ENCODE results near the gene OTOA.
"Not testable (repeated sequence)": the region's sequence is repeated elsewhere in the genome, so short reads cannot be mapped to it uniquely, and the experiment has no call there.

DNA sequence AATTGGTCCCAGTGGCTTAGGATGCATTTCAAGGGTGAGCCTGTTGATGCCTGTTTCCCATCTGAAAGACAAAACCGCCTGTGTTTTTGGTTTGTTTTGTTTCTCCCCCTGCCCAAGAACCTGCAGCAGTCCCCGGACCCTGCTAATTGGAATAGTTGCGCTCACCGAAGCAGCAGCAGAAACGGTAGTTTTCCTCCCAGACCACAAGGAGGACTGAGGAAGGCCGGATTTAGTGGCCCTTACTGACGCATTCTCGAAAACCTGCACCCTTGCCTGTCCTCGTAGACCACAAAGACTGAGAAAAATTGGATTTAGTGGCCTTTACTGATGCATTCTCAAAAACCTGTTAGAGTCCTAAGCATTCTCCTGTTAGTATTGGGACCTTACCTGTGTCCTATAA is 28.1 kb upstream of the OTOA start:
- not testable (repeated sequence) for TF ChIP-seq EZH2 (IDR thresholded peaks at IDR 0.05; ENCODE audit: borderline replicate concordance, low read length)
- TF ChIP-seq, protein P1, sequence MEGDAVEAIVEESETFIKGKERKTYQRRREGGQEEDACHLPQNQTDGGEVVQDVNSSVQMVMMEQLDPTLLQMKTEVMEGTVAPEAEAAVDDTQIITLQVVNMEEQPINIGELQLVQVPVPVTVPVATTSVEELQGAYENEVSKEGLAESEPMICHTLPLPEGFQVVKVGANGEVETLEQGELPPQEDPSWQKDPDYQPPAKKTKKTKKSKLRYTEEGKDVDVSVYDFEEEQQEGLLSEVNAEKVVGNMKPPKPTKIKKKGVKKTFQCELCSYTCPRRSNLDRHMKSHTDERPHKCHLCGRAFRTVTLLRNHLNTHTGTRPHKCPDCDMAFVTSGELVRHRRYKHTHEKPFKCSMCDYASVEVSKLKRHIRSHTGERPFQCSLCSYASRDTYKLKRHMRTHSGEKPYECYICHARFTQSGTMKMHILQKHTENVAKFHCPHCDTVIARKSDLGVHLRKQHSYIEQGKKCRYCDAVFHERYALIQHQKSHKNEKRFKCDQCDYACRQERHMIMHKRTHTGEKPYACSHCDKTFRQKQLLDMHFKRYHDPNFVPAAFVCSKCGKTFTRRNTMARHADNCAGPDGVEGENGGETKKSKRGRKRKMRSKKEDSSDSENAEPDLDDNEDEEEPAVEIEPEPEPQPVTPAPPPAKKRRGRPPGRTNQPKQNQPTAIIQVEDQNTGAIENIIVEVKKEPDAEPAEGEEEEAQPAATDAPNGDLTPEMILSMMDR (IDR thresholded peaks at IDR 0.05; ENCODE audit: low read length): not testable (repeated sequence)

Data from OCI-LY1 (cell line).